Mucosa of descending colon (tissue), 3 donors: ENCODE results near the gene CD177. TPM values are rescaled to one million over a fixed set of nuclear protein-coding genes. Genes with fewer than 3 reads are reported as not detected.
"Not testable (repeated sequence)": the region's sequence is repeated elsewhere in the genome, so short reads cannot be mapped to it uniquely, and the experiment has no call there.

Source experiments
- ATAC-seq: fragments of 200-7000 bp; cut with Tn5 transposase; one replicate; pipeline ENCODE4 v1.9.1; 2020; ENCODE audit warnings: mild to moderate bottlenecking, moderate library complexity
- DNase-seq, 3 donors: peaks; one replicate each; pipeline ENCODE4 v3.0.0-alpha.2; 2020
- H3K36me3 ChIP-seq: fragments of 200-600 bp; one replicate; pipeline ENCODE4 v1.8.0; 2021; ENCODE audit warnings: low read depth, mild to moderate bottlenecking
- H3K4me1 ChIP-seq: fragments of 200-600 bp; one replicate; pipeline ENCODE4 v1.8.0; 2021; ENCODE audit warnings: low read depth, mild to moderate bottlenecking
- H3K4me3 ChIP-seq: fragments of 200-600 bp; one replicate; pipeline ENCODE4 v1.8.0; 2021; ENCODE audit warnings: mild to moderate bottlenecking
- H3K9me3 ChIP-seq: fragments of 200-600 bp; one replicate; pipeline ENCODE4 v1.8.0; 2021; ENCODE audit warnings: mild to moderate bottlenecking
- intact Hi-C, 2 donors: fragments of 100-400 bp; cut with DNase I in 1 of 2; cut with micrococcal nuclease in 1 of 2; formaldehyde crosslinking; loops; one replicate each; pipeline versions ENCODE4 v1.11.0 to v1.11.1; 2022; cut with DNase I, micrococcal nuclease
- total RNA-seq, 3 donors: library from RNA; stranded (reverse); fragmentation: NEBNext Ultra II Directional in 2 of 3; extraction: Animal tissue kit (Norgen Biotek cat#: 25700) in 2 of 3; gene quantifications; one replicate each; pipeline versions ENCODE4 v1.2.1 to v1.2.4, GENCODE V29; 2021 to 2023
- TF ChIP-seq, protein P1 (sequence below): fragments of 200-600 bp; IDR thresholded peaks from one replicate; pipeline ENCODE4 v1.8.0; 2022; ENCODE audit warnings: antibody characterized with exemption, mild to moderate bottlenecking
- donor health status: DM: no; HTN: no; CAD: no; lungs with moderate emphysema.
- donor health status: DM: no; HTN: no; CAD: no.
- donor health status: DM: no; HTN: yes; CAD: no.

The CD177 gene
- total RNA-seq, 3 donors from 2014 or later, result 202 to 349 (median 232) TPM

DNA sequence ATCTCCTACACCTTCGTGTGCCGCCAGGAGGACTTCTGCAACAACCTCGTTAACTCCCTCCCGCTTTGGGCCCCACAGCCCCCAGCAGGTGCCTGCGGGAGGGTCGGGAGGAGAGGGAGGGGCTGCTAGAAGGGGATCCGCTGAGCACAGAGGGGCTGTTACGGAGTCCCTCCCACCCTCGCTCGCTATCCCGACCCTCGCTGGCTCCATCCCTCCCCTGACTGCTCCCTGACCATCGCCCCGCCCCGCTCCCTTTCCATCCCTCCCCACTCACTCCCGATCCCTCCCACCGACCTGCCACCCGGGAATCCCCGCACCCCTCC is 780 bp downstream of the CD177 start:
- Histone ChIP-seq H3K4me1 (peaks cover 34% of the 10 kb centered on the region), H3K36me3 (no peaks in the 10 kb centered on the region), H3K9me3 (no peaks in the 10 kb centered on the region), H3K4me3 (no peak overlapping the region)
- TF ChIP-seq, protein P1, sequence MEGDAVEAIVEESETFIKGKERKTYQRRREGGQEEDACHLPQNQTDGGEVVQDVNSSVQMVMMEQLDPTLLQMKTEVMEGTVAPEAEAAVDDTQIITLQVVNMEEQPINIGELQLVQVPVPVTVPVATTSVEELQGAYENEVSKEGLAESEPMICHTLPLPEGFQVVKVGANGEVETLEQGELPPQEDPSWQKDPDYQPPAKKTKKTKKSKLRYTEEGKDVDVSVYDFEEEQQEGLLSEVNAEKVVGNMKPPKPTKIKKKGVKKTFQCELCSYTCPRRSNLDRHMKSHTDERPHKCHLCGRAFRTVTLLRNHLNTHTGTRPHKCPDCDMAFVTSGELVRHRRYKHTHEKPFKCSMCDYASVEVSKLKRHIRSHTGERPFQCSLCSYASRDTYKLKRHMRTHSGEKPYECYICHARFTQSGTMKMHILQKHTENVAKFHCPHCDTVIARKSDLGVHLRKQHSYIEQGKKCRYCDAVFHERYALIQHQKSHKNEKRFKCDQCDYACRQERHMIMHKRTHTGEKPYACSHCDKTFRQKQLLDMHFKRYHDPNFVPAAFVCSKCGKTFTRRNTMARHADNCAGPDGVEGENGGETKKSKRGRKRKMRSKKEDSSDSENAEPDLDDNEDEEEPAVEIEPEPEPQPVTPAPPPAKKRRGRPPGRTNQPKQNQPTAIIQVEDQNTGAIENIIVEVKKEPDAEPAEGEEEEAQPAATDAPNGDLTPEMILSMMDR, result no peak
- intact Hi-C loops, result no loop called here
- DNase-seq (peak in 2 of 3 donors; percentile 46 to 67), ATAC-seq (peak; percentile 16)

DNA sequence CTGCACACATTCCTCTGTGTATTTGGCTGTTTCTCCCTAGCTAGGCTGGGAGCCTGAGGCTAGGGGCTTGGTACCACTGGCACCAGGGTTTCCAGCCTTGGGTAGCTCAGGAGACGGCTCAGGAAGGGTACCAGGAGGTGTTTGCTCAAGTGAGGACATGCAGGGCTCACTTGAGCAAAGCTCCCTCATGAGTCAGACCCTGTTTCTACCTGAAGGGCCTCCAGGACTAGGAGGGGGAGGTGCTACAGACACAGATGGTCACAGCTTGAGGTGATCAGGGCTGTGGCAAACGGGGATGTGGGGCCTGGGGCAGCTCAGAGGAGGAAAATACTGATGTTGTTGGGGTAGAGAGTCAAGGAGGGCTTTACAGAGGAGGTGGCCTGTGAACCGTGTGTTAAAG is 3.3 kb downstream of the CD177 start:
- peaks cover 24% of the 10 kb centered on the region for H3K4me1 ChIP-seq
- ATAC-seq, H3K4me3 ChIP-seq, intact Hi-C loops, DNase-seq, H3K9me3 ChIP-seq, H3K36me3 ChIP-seq: not testable (repeated sequence)

DNA sequence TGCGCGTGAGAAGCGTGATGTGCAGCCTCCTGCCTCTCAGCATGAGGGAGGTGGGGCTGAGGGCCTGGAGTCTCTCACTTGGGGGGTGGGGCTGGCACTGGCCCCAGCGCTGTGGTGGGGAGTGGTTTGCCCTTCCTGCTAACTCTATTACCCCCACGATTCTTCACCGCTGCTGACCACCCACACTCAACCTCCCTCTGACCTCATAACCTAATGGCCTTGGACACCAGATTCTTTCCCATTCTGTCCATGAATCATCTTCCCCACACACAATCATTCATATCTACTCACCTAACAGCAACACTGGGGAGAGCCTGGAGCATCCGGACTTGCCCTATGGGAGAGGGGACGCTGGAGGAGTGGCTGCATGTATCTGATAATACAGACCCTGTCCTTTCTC is 8.7 kb downstream of the CD177 start:
- intact Hi-C loops, result no loop called here
- Histone ChIP-seq H3K4me3 (no peak overlapping the region), H3K36me3 (no peaks in the 10 kb centered on the region), H3K9me3 (no peaks in the 10 kb centered on the region), H3K4me1 (peaks cover 9% of the 10 kb centered on the region)
- TF ChIP-seq, protein P1, result no peak
- ATAC-seq (no peak), DNase-seq (no peak)

DNA sequence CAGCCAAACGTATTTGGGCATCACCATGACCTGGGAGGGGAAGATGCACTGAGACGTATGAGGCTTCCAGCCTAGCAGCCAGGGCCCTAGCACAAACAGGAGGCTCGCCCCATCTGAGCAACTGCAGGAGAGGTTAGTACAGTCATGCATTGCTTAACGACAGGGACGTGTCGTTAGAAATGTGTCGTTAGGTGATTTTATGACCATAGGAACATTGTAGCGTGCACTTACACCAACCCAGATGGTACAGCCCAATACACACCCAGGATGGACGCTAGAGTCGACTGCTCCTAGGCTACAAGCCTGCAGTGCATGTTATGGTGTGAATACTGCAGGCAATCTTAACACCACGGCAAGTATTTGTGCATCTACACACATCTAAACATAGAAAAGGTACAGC is 9.3 kb downstream of the CD177 start:
- H3K36me3 ChIP-seq, result no peaks in the 10 kb centered on the region
- intact Hi-C loops, result no loop called here
- H3K4me1 ChIP-seq, result peaks cover 9% of the 10 kb centered on the region
- no peak overlapping the region for H3K4me3 ChIP-seq
- TF ChIP-seq, protein P1, result no peak
- peak; percentile 93 for ATAC-seq
- H3K9me3 ChIP-seq, result no peaks in the 10 kb centered on the region
- peak in 2 of 3 donors; percentile 53 to 59 for DNase-seq

DNA sequence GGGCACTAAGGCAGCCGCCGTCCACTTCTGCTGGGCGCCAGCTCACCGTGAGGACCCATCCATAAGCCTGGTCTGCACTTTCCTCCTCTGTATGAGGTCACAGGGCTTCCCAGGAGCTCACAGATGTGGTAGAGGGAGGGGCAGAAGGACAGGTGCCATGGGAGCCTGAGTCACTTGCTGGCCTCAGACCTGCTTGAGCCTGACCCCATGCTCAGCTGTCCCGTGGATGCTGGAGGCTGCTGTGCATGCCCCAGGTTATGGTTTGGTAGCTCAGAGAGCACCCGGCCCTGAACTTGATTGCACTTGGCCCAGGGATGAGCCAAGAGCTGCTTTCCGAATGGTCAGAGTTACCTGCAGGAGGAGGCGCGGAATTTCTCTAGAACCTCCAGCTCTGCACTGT is 12.2 kb downstream of the CD177 start:
- H3K4me3 ChIP-seq, ATAC-seq, intact Hi-C loops: not testable (repeated sequence)

DNA sequence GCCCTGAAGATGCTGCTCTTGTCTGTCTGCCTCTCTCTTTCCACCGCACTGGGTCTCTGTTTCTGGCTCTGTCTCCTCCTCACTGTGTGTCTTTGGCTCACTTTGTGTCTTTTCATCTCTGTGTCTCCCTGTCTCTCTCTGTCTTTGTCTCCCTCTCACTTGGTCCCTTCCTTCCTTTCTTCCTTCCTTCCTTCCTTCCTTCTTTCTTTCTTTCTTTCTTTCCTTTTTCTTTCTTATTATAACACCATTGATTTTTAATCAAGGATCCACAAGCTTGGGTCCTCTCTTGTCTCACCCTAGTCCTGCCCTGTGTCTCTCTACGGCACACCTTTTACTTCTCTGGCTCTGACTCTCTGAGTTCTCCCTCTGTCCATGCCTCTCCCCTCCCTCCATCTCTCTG is 14.3 kb downstream of the CD177 start:
- TF ChIP-seq, protein P1, result no peak
- DNase-seq, result no peak
- no peaks in the 10 kb centered on the region for H3K36me3 ChIP-seq
- intact Hi-C loops, result no loop called here
- ATAC-seq, result no peak
- peaks cover 5% of the 10 kb centered on the region for H3K4me1 ChIP-seq
- H3K4me3 ChIP-seq, result no peak overlapping the region
- H3K9me3 ChIP-seq, result no peaks in the 10 kb centered on the region

More for the DNA sequence above, 12.2 kb downstream of the CD177 start:
- not testable (repeated sequence) for H3K9me3 ChIP-seq, H3K4me1 ChIP-seq, H3K36me3 ChIP-seq, DNase-seq

DNA sequence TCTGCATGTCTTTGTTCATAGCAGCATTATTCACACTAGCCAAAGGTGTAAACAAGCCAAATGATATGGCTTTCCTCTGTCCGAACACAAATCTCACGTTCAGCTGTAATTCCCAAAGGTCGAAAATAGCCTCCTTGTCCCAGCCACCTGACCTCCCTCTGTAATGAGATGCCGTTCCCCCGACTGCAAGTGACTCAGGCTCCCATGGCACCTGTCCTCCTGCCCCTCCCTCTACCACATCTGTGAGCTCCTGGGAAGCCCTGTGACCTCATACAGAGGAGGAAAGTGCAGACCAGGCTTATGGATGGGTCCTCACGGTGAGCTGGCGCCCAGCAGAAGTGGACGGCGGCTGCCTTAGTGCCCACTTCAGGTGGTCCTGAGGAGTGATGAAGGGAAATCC is 15.4 kb downstream of the CD177 start:
- H3K4me1 ChIP-seq, intact Hi-C loops, H3K9me3 ChIP-seq, H3K4me3 ChIP-seq, H3K36me3 ChIP-seq, DNase-seq: not testable (repeated sequence)
- ATAC-seq, result peak; percentile 47
